Ascending aorta (tissue), 2 donors: ENCODE measurements around the gene SEPTIN3. TPM values are rescaled to one million over a fixed set of nuclear protein-coding genes. Genes with fewer than 3 reads are reported as not detected.

Source experiments
- DNase-seq, 2 donors: peaks; one replicate each; pipeline ENCODE4 v3.0.0-alpha.2; 2019; ENCODE audit warnings: low spot score in 2 of 2
- H3K27ac ChIP-seq, 2 donors: fragments of 200-600 bp; sonication (generic); one replicate each; pipeline ENCODE4 v1.5.1; 2016 to 2017; ENCODE audit warnings: mild to moderate bottlenecking in 1 of 2
- H3K27me3 ChIP-seq: fragments of 200-600 bp; sonication (generic); one replicate; pipeline ENCODE4 v1.5.1; 2017
- H3K36me3 ChIP-seq, 2 donors: fragments of 200-600 bp; sonication (generic); one replicate each; pipeline ENCODE4 v1.5.1; 2016
- H3K4me1 ChIP-seq, 2 donors: fragments of 200-600 bp; sonication (generic); one replicate each; pipeline ENCODE4 v1.5.1; 2016 to 2017; ENCODE audit warnings: mild to moderate bottlenecking in 1 of 2
- H3K4me3 ChIP-seq, 2 donors: fragments of 200-600 bp; sonication (generic); one replicate each; pipeline ENCODE4 v1.5.1; 2016 to 2017; ENCODE audit warnings: mild to moderate bottlenecking in 1 of 2
- H3K9me3 ChIP-seq, 2 donors: fragments of 200-600 bp; sonication (generic); one replicate each; pipeline ENCODE4 v1.5.1; 2016
- intact Hi-C: fragments of 100-400 bp; cut with DNase I; formaldehyde crosslinking; loops from one replicate; pipeline ENCODE4 v1.15.1; 2023
- total RNA-seq: library from RNA; depleted of rRNA; stranded (reverse); fragments of >200 nt; gene quantifications from one replicate; pipeline ENCODE4 v1.1.0, GENCODE V29; 2016
- TF ChIP-seq, protein P1 (sequence below), 3 experiments: fragments of 200-600 bp in 2 of 3; fragments of 450-650 bp in 1 of 3; sonication (generic) in 2 of 3; IDR thresholded peaks; one replicate each; pipeline ENCODE4 v1.5.1; 2016 to 2019; ENCODE audit warnings: antibody characterized with exemption in 3 of 3, mild to moderate bottlenecking in 1 of 3, moderate library complexity in 1 of 3

Gene SEPTIN3
- total RNA-seq, 1 donor from 2014 or later: not detected

GRCh38 chr22:41991111-41991510 is 21.9 kb downstream of the SEPTIN3 start:
- no peaks in the 10 kb centered on the region for H3K27me3 ChIP-seq
- no peak for DNase-seq

DNA sequence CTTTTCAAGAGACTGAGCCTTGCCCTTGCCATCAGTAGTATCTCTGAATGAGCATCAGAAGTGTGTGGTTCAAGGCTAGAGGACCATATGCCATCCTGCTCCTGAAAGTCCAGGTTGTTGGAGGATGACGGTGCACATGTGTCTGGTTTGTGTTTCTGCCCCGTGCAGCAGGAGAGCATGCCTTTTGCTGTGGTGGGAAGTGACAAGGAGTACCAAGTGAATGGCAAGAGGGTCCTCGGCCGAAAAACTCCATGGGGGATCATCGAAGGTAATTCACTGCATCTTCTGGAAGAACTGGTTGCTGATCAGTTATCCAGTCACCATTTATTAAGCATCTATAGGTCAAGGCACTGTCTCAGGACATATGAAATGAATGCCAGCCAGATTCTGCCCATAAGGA is 23.3 kb downstream of the SEPTIN3 start:
- DNase-seq: no peak
- no peak overlapping the region for H3K4me3 ChIP-seq
- no peaks in the 10 kb centered on the region for H3K27me3 ChIP-seq
- no peaks in the 10 kb centered on the region for H3K36me3 ChIP-seq
- TF ChIP-seq, protein P1, sequence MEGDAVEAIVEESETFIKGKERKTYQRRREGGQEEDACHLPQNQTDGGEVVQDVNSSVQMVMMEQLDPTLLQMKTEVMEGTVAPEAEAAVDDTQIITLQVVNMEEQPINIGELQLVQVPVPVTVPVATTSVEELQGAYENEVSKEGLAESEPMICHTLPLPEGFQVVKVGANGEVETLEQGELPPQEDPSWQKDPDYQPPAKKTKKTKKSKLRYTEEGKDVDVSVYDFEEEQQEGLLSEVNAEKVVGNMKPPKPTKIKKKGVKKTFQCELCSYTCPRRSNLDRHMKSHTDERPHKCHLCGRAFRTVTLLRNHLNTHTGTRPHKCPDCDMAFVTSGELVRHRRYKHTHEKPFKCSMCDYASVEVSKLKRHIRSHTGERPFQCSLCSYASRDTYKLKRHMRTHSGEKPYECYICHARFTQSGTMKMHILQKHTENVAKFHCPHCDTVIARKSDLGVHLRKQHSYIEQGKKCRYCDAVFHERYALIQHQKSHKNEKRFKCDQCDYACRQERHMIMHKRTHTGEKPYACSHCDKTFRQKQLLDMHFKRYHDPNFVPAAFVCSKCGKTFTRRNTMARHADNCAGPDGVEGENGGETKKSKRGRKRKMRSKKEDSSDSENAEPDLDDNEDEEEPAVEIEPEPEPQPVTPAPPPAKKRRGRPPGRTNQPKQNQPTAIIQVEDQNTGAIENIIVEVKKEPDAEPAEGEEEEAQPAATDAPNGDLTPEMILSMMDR (IDR thresholded peaks at IDR 0.05): no peak
- no peaks in the 10 kb centered on the region for H3K4me1 ChIP-seq
- no peak overlapping the region for H3K27ac ChIP-seq
- no peaks in the 10 kb centered on the region for H3K9me3 ChIP-seq
- intact Hi-C loops: no loop called here

More at GRCh38 chr22:41991111-41991510, 21.9 kb downstream of the SEPTIN3 start:
- Histone ChIP-seq H3K4me1 (no peaks in the 10 kb centered on the region), H3K9me3 (no peaks in the 10 kb centered on the region), H3K36me3 (no peaks in the 10 kb centered on the region), H3K27ac (no peak overlapping the region), H3K4me3 (no peak overlapping the region)
- TF ChIP-seq, protein P1 (IDR thresholded peaks at IDR 0.05): no peak
- intact Hi-C loops: no loop called here

- Histone ChIP-seq H3K9me3 (no peaks in the 10 kb centered on the region), H3K4me3 (no peak overlapping the region), H3K27me3 (no peaks in the 10 kb centered on the region), H3K27ac (no peak overlapping the region), H3K4me1 (no peaks in the 10 kb centered on the region), H3K36me3 (no peaks in the 10 kb centered on the region)
- no peak for DNase-seq
- intact Hi-C loops: no loop called here
- TF ChIP-seq, protein P1 (IDR thresholded peaks at IDR 0.05): no peak
These were observed 26.0 kb downstream of the SEPTIN3 start for GRCh38 chr22:41995211-41995610.

- no peaks in the 10 kb centered on the region for H3K4me1 ChIP-seq
- H3K4me3 ChIP-seq: no peak overlapping the region
- intact Hi-C loops: no loop called here
- H3K36me3 ChIP-seq: no peaks in the 10 kb centered on the region
- H3K27ac ChIP-seq: no peak overlapping the region
- DNase-seq: peak in 1 of 2 donors; percentile 55
- no peaks in the 10 kb centered on the region for H3K9me3 ChIP-seq
- TF ChIP-seq, protein P1 (IDR thresholded peaks at IDR 0.05): no peak
- H3K27me3 ChIP-seq: no peaks in the 10 kb centered on the region
These were observed 27.6 kb downstream of the SEPTIN3 start for GRCh38 chr22:41996826-41997225.

DNA sequence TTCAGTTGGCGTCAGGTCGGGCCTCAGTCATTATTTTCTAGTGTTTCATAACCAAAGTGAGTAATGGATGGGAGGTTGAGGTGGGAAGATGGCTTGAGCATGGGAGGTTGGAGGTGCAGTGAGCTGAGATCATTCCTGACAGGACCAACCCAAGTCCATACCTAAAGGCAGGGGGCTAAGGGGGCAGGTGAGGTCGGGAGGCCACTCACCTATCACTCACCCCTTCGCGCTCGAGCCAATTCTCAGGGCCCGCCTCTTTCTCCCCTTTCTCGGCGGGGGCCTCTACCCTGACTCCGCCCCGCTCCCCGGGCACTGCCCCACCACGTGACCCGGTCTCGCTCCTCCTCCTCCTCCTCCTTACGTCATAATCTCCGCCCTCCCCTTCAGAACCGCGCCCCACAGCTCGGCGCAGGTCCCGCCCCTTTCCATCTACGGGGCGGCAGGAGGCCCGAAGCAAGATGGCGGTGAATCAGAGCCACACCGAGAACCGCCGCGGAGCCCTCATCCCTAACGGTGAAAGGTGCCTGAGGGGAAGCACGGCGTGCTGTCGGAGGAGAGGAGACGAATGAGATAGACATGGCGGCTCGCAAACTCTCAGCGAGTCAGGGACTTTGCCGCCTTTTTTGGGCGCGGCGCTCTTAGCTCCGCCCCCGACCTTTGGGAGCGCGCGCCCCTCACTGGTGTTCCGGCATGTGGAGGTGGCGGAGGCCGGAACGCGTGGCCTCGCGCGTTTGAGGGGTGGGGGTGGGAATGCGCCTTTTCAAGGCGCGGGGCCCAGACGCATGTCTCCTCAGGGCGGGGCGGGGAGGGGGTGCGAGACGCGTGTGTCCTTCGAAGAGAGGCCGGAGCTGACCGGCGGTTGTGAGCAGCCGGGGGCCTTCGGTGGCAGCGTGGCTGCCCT is 29.4 kb downstream of the SEPTIN3 start, which contains the start of gene WBP2NL:
WBP2NL (plus strand) TSS at position 428 of the 901 bp plus-strand sequence; CDS start at position 459, 31 bp downstream.
- TF ChIP-seq, protein P1 (IDR thresholded peaks at IDR 0.05): no peak
- DNase-seq: peak; percentile 45 to 81
- Histone ChIP-seq H3K4me1 (no peaks in the 10 kb centered on the region), H3K9me3 (no peaks in the 10 kb centered on the region), H3K36me3 (no peaks in the 10 kb centered on the region), H3K27ac (no peak within 1 kb of the TSS), H3K4me3 (peak within 1 kb of the TSS; percentile 49 to 59), H3K27me3 (no peaks in the 10 kb centered on the region)
- intact Hi-C loops: no loop called here
